ENCODE results near the gene RAPGEF6. TPM values are rescaled to one million over a fixed set of nuclear protein-coding genes. Genes with fewer than 3 reads are reported as not detected.
A peak's percentile ranks its signal among the peaks of the same experiment; 100 is the strongest.

Gene RAPGEF6
- total and polyA plus RNA-seq, 4 donors: 19.3 to 95.2 (median 33.5) TPM

GRCh38 chr5:131570757-131571156 is 64.3 kb downstream of the RAPGEF6 start:
- Histone ChIP-seq H3K9me3 (ENCODE audit: control insufficient read depth, insufficient read depth, low read length) (no peaks in the 10 kb centered on the region), H3K4me1 (ENCODE audit: control insufficient read depth, insufficient read depth, low read length) (no peaks in the 10 kb centered on the region), H3K36me3 (ENCODE audit: control insufficient read depth, insufficient read depth, low read length) (no peaks in the 10 kb centered on the region), H3K27ac (ENCODE audit: low read depth, low read length) (no peak overlapping the region), H3K4me3 (ENCODE audit: low read depth, low read length) (no peak overlapping the region), H3K27me3 (ENCODE audit: control insufficient read depth, insufficient read depth, low read length) (no peaks in the 10 kb centered on the region)
- no peak for DNase-seq (ENCODE audit: low read depth in 4 of 6, low spot score in 6 of 6)
- 100% methylated on average over 3 of the region's 7 CpGs for WGBS (ENCODE audit: insufficient coverage)

GRCh38 chr5:131564229-131564652 is 70.8 kb downstream of the RAPGEF6 start:
- no peak overlapping the region for H3K27ac ChIP-seq (ENCODE audit: low read depth, low read length)
- no peak for DNase-seq (ENCODE audit: low read depth in 4 of 6, low spot score in 6 of 6)
- no peaks in the 10 kb centered on the region for H3K4me1 ChIP-seq (ENCODE audit: control insufficient read depth, insufficient read depth, low read length)
- WGBS (ENCODE audit: insufficient coverage): 70% methylated on average over 3 of the region's 4 CpGs
- H3K9me3 ChIP-seq (ENCODE audit: control insufficient read depth, insufficient read depth, low read length): no peaks in the 10 kb centered on the region
- no peaks in the 10 kb centered on the region for H3K36me3 ChIP-seq (ENCODE audit: control insufficient read depth, insufficient read depth, low read length)
- no peak overlapping the region for H3K4me3 ChIP-seq (ENCODE audit: low read depth, low read length)
- no peaks in the 10 kb centered on the region for H3K27me3 ChIP-seq (ENCODE audit: control insufficient read depth, insufficient read depth, low read length)

GRCh38 chr5:131563434-131564228 is 71.4 kb downstream of the RAPGEF6 start:
- H3K4me1 ChIP-seq (ENCODE audit: control insufficient read depth, insufficient read depth, low read length): no peaks in the 10 kb centered on the region
- H3K4me3 ChIP-seq (ENCODE audit: low read depth, low read length): no peak overlapping the region
- no peaks in the 10 kb centered on the region for H3K36me3 ChIP-seq (ENCODE audit: control insufficient read depth, insufficient read depth, low read length)
- DNase-seq (ENCODE audit: low read depth in 4 of 6, low spot score in 6 of 6): peak in 1 of 6 donors; percentile 6
- 83% methylated on average over 7 of the region's 8 CpGs for WGBS (ENCODE audit: insufficient coverage)
- no peaks in the 10 kb centered on the region for H3K9me3 ChIP-seq (ENCODE audit: control insufficient read depth, insufficient read depth, low read length)
- H3K27me3 ChIP-seq (ENCODE audit: control insufficient read depth, insufficient read depth, low read length): no peaks in the 10 kb centered on the region
- H3K27ac ChIP-seq (ENCODE audit: low read depth, low read length): no peak overlapping the region

DNA sequence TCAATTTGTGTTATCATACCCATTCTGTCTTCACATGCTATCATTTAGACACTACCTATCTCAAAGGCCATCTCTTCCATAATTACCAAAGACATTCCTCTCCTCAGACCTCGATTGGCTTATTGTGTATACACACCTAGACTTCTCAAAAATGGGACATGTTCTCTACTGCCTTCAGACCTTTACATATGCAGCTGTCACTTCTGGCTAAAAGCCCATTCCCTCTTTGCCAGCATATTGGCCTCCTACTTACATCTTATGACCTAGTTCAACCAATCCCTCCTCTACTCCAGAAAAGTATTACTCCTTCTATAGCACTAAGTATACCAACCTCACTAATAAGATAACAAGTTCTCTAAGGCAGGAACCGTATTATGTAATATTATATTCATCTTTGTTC is 84.4 kb downstream of the RAPGEF6 start:
- WGBS (ENCODE audit: insufficient coverage): 75% methylated on average over 1 of the region's 2 CpGs
- no peaks in the 10 kb centered on the region for H3K9me3 ChIP-seq (ENCODE audit: control insufficient read depth, insufficient read depth, low read length)
- DNase-seq (ENCODE audit: low read depth in 4 of 6, low spot score in 6 of 6): no peak

GRCh38 chr5:131548176-131548575 is 86.9 kb downstream of the RAPGEF6 start:
- Histone ChIP-seq H3K4me3 (ENCODE audit: low read depth, low read length) (no peak overlapping the region), H3K36me3 (ENCODE audit: control insufficient read depth, insufficient read depth, low read length) (peaks cover 2% of the 10 kb centered on the region), H3K4me1 (ENCODE audit: control insufficient read depth, insufficient read depth, low read length) (no peaks in the 10 kb centered on the region), H3K9me3 (ENCODE audit: control insufficient read depth, insufficient read depth, low read length) (no peaks in the 10 kb centered on the region), H3K27me3 (ENCODE audit: control insufficient read depth, insufficient read depth, low read length) (no peaks in the 10 kb centered on the region), H3K27ac (ENCODE audit: low read depth, low read length) (no peak overlapping the region)
- no peak for DNase-seq (ENCODE audit: low read depth in 4 of 6, low spot score in 6 of 6)
- WGBS (ENCODE audit: insufficient coverage): 57% methylated on average over 1 of the region's 2 CpGs

More for the DNA sequence above, 84.4 kb downstream of the RAPGEF6 start:
- no peak overlapping the region for H3K27ac ChIP-seq (ENCODE audit: low read depth, low read length)
- no peaks in the 10 kb centered on the region for H3K36me3 ChIP-seq (ENCODE audit: control insufficient read depth, insufficient read depth, low read length)
- no peaks in the 10 kb centered on the region for H3K27me3 ChIP-seq (ENCODE audit: control insufficient read depth, insufficient read depth, low read length)
- no peak overlapping the region for H3K4me3 ChIP-seq (ENCODE audit: low read depth, low read length)
- H3K4me1 ChIP-seq (ENCODE audit: control insufficient read depth, insufficient read depth, low read length): no peaks in the 10 kb centered on the region

- H3K27ac ChIP-seq (ENCODE audit: low read depth, low read length): no peak overlapping the region
- H3K9me3 ChIP-seq (ENCODE audit: control insufficient read depth, insufficient read depth, low read length): no peaks in the 10 kb centered on the region
- peaks cover 2% of the 10 kb centered on the region for H3K36me3 ChIP-seq (ENCODE audit: control insufficient read depth, insufficient read depth, low read length)
- no peaks in the 10 kb centered on the region for H3K27me3 ChIP-seq (ENCODE audit: control insufficient read depth, insufficient read depth, low read length)
- H3K4me1 ChIP-seq (ENCODE audit: control insufficient read depth, insufficient read depth, low read length): no peaks in the 10 kb centered on the region
- no peak for DNase-seq (ENCODE audit: low read depth in 4 of 6, low spot score in 6 of 6)
- WGBS (ENCODE audit: insufficient coverage): no CpG with 5 or more reads among the region's 1 CpG
- no peak overlapping the region for H3K4me3 ChIP-seq (ENCODE audit: low read depth, low read length)
These were observed 89.2 kb downstream of the RAPGEF6 start for GRCh38 chr5:131545845-131546244.

DNA sequence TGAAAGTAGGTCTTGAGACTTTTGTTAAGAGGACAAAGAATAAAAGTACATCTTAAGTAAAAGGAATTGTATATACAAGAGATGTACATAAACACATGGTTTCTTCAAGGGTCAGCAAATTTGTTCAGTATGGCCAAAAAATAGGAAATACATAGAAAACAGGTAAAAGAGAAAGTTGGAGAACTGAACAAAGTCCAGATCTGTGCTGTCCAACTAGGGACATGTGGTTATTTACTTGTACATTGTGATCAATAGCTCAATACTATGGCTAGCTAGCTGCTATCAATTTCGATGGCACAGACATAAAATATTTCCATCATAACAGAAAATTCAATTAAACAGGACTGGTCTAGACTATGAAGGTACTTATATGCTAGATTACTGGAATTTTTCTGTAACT is 92.3 kb downstream of the RAPGEF6 start:
- no peak for DNase-seq (ENCODE audit: low read depth in 4 of 6, low spot score in 6 of 6)
- no peaks in the 10 kb centered on the region for H3K9me3 ChIP-seq (ENCODE audit: control insufficient read depth, insufficient read depth, low read length)
- H3K4me3 ChIP-seq (ENCODE audit: low read depth, low read length): no peak overlapping the region
- no CpG with 5 or more reads among the region's 1 CpG for WGBS (ENCODE audit: insufficient coverage)
- no peaks in the 10 kb centered on the region for H3K27me3 ChIP-seq (ENCODE audit: control insufficient read depth, insufficient read depth, low read length)
- no peaks in the 10 kb centered on the region for H3K4me1 ChIP-seq (ENCODE audit: control insufficient read depth, insufficient read depth, low read length)
- H3K36me3 ChIP-seq (ENCODE audit: control insufficient read depth, insufficient read depth, low read length): peaks cover 2% of the 10 kb centered on the region
- H3K27ac ChIP-seq (ENCODE audit: low read depth, low read length): no peak overlapping the region

- no peak for DNase-seq (ENCODE audit: low read depth in 4 of 6, low spot score in 6 of 6)
- no peak overlapping the region for H3K27ac ChIP-seq (ENCODE audit: low read depth, low read length)
- WGBS (ENCODE audit: insufficient coverage): 83% methylated on average over 1 of the region's 1 CpG
- H3K27me3 ChIP-seq (ENCODE audit: control insufficient read depth, insufficient read depth, low read length): no peaks in the 10 kb centered on the region
- no peaks in the 10 kb centered on the region for H3K4me1 ChIP-seq (ENCODE audit: control insufficient read depth, insufficient read depth, low read length)
- H3K9me3 ChIP-seq (ENCODE audit: control insufficient read depth, insufficient read depth, low read length): no peaks in the 10 kb centered on the region
- H3K36me3 ChIP-seq (ENCODE audit: control insufficient read depth, insufficient read depth, low read length): peaks cover 2% of the 10 kb centered on the region
- H3K4me3 ChIP-seq (ENCODE audit: low read depth, low read length): no peak overlapping the region
These were observed 93.3 kb downstream of the RAPGEF6 start for GRCh38 chr5:131541762-131542161.

DNA sequence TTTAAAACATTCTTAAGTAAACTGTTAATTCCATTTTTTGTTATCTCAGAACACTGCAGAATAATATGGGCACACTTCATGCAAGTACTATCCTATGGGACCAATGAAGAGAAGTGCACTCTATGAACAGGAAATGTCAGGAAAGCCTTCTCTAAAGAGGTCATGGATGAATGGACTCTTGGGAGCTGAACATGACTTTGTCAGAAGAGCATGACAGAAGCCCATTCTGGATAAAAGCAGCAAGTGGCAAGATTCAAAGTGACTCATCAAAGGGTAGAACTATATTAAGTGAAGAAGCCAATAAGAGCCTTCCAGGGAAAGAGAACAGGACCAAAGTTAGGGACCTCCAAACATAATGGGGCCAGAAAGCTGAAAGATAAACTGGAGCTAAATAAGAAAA is 94.0 kb downstream of the RAPGEF6 start:
- Histone ChIP-seq H3K27me3 (ENCODE audit: control insufficient read depth, insufficient read depth, low read length) (no peaks in the 10 kb centered on the region), H3K27ac (ENCODE audit: low read depth, low read length) (no peak overlapping the region), H3K36me3 (ENCODE audit: control insufficient read depth, insufficient read depth, low read length) (peaks cover 2% of the 10 kb centered on the region), H3K9me3 (ENCODE audit: control insufficient read depth, insufficient read depth, low read length) (no peaks in the 10 kb centered on the region), H3K4me1 (ENCODE audit: control insufficient read depth, insufficient read depth, low read length) (no peaks in the 10 kb centered on the region), H3K4me3 (ENCODE audit: low read depth, low read length) (no peak overlapping the region)
- DNase-seq (ENCODE audit: low read depth in 4 of 6, low spot score in 6 of 6): no peak

DNA sequence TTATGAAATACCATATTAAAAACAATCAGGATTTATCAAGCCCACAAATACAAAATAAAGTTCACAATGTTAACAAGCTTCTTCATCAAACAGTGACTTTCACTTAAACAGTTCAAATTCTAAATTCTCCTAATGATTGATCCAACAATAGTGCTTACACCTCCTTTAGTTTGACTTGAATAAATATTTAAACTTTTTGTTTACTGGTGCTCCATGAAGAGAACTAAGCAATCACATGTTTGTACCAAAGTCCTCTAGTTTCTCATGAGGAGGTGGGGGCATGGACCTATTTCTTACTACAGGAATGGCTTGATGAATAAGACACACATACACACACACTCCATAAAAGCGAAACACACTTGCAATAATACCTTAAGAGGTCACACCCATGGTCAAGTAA is 95.8 kb downstream of the RAPGEF6 start:
- Histone ChIP-seq H3K27me3 (ENCODE audit: control insufficient read depth, insufficient read depth, low read length) (no peaks in the 10 kb centered on the region), H3K27ac (ENCODE audit: low read depth, low read length) (no peak overlapping the region), H3K36me3 (ENCODE audit: control insufficient read depth, insufficient read depth, low read length) (no peaks in the 10 kb centered on the region), H3K4me3 (ENCODE audit: low read depth, low read length) (no peak overlapping the region), H3K9me3 (ENCODE audit: control insufficient read depth, insufficient read depth, low read length) (no peaks in the 10 kb centered on the region), H3K4me1 (ENCODE audit: control insufficient read depth, insufficient read depth, low read length) (no peaks in the 10 kb centered on the region)
- DNase-seq (ENCODE audit: low read depth in 4 of 6, low spot score in 6 of 6): no peak
- WGBS (ENCODE audit: insufficient coverage): no CpG with 5 or more reads among the region's 1 CpG

All from spinal cord (tissue), 10 donors.